Activated CD4-positive, alpha-beta T cell treated with anti-CD3 and anti-CD28 coated beads, Interleukin-2, amount 50 U/mL, for 24 hours (primary cell): ENCODE results near the gene GPR45.
"Not testable (repeated sequence)": the region's sequence is repeated elsewhere in the genome, so short reads cannot be mapped to it uniquely, and the experiment has no call there.

Source experiments
- DNase-seq, 2 donors: peaks; one replicate each; pipeline ENCODE4 v3.0.0-alpha.2; 2020; ENCODE audit warnings: low read depth in 1 of 2, low spot score in 1 of 2

Gene GPR45

GRCh38 chr2:105241443-105241842 lies at the start of gene GPR45:
Gene GPR45, plus strand, starts transcription at chr2:105241743. Its CDS starts 116 bp downstream, at chr2:105241859.
- DNase-seq, result no peak

- no peak for DNase-seq
Observed at GRCh38 chr2:105194022-105194675, 47.4 kb upstream of the GPR45 start.

GRCh38 chr2:105196651-105197050 lies 44.9 kb upstream of the GPR45 start:
- no peak for DNase-seq

GRCh38 chr2:105215586-105216192 lies 25.9 kb upstream of the GPR45 start:
- DNase-seq, result no peak

GRCh38 chr2:105220604-105221003 lies 20.9 kb upstream of the GPR45 start:
- DNase-seq, result no peak

GRCh38 chr2:105224444-105224843 lies 17.1 kb upstream of the GPR45 start:
- no peak for DNase-seq

GRCh38 chr2:105231232-105231619 lies 10.3 kb upstream of the GPR45 start:
- DNase-seq, result no peak

- DNase-seq, result peak; percentile 21 to 34
Observed at GRCh38 chr2:105235388-105236059, 6.0 kb upstream of the GPR45 start.

GRCh38 chr2:105236060-105236424 lies 5.5 kb upstream of the GPR45 start:
- DNase-seq, result no peak

GRCh38 chr2:105237045-105237765 lies 4.3 kb upstream of the GPR45 start:
- DNase-seq, result no peak

GRCh38 chr2:105238664-105239240 lies 2.8 kb upstream of the GPR45 start:
- DNase-seq, result no peak

- no peak for DNase-seq
Observed at GRCh38 chr2:105239924-105240323, 1.6 kb upstream of the GPR45 start.

GRCh38 chr2:105242286-105242993 lies 897 bp downstream of the GPR45 start:
- no peak for DNase-seq

GRCh38 chr2:105243961-105244360 lies 2.4 kb downstream of the GPR45 start:
- no peak for DNase-seq

- DNase-seq, result no peak
Observed at GRCh38 chr2:105244451-105244850, 2.9 kb downstream of the GPR45 start.

- DNase-seq, result no peak
Observed at GRCh38 chr2:105248316-105249070, 7.0 kb downstream of the GPR45 start.

GRCh38 chr2:105249181-105249580 lies 7.6 kb downstream of the GPR45 start:
- no peak for DNase-seq

GRCh38 chr2:105249891-105250290 lies 8.3 kb downstream of the GPR45 start:
- no peak for DNase-seq

- DNase-seq, result not testable (repeated sequence)
Observed at GRCh38 chr2:105251016-105251648, 9.6 kb downstream of the GPR45 start.

GRCh38 chr2:105252271-105252670 lies 10.7 kb downstream of the GPR45 start:
- DNase-seq, result no peak
